H1 (cell line): ENCODE results near the gene SNORC. TPM values are rescaled to one million over a fixed set of nuclear protein-coding genes. Genes with fewer than 3 reads are reported as not detected.

Experiments
- CTCF ChIA-PET: fragments of 300-600 bp; sonication (Branson Sonifier 250); formaldehyde crosslinking; loops from one replicate; lab custom pipeline; 2021; ENCODE audit not compliant: partially characterized antibody; lab: Charles Lee
- POLR2A ChIA-PET: fragments of 300-600 bp; sonication (Branson Sonifier 250); formaldehyde crosslinking; loops from one replicate; lab custom pipeline; 2021; ENCODE audit warnings: inconsistent platforms; ENCODE audit not compliant: partially characterized antibody; lab: Charles Lee
- DNase-seq, 2 experiments: peaks; one replicate each; pipeline versions ENCODE4 v3.0.0 to v3.0.0-alpha.2; 2010 to 2022; ENCODE audit warnings: low spot score in 2 of 2, low read depth in 1 of 2, mixed read lengths in 1 of 2
- FAIRE-seq: peaks from 2 replicates; lab custom pipeline; 2011; peaks lifted over from hg19 to GRCh38; lab: Jason Lieb, UNC
- H2AFZ ChIP-seq: 2 replicates; pipeline ENCODE4 v1.8.1; 2012; ENCODE audit warnings: low read length, inconsistent platforms
- H2AK5ac ChIP-seq: 2 replicates; pipeline ENCODE4 v1.6.1; 2013; ENCODE audit warnings: low read depth, low read length
- H2BK120ac ChIP-seq: replicated peaks from 2 replicates; pipeline ENCODE3; 2013; ENCODE audit warnings: low read depth, low read length, inconsistent platforms
- H2BK12ac ChIP-seq: 2 replicates; pipeline ENCODE4 v1.6.1; 2013; ENCODE audit warnings: low read depth, low read length
- H2BK15ac ChIP-seq: 2 replicates; pipeline ENCODE4 v1.6.1; 2013; ENCODE audit warnings: low read length
- H2BK20ac ChIP-seq: 2 replicates; pipeline ENCODE4 v1.6.1; 2013; ENCODE audit warnings: low read length
- H2BK5ac ChIP-seq: 2 replicates; pipeline ENCODE4 v1.6.1; 2013; ENCODE audit warnings: low read depth, low read length
- H3K14ac ChIP-seq: 2 replicates; pipeline ENCODE4 v1.6.1; 2013; ENCODE audit warnings: inconsistent platforms; ENCODE audit not compliant: insufficient read length
- H3K18ac ChIP-seq: 2 replicates; pipeline ENCODE4 v1.6.1; 2013; ENCODE audit warnings: low read length; ENCODE audit errors: extremely low read depth
- H3K23ac ChIP-seq: 2 replicates; pipeline ENCODE4 v1.6.1; 2013; ENCODE audit warnings: inconsistent platforms; ENCODE audit not compliant: insufficient read length
- H3K23me2 ChIP-seq: 2 replicates; pipeline ENCODE4 v1.6.1; 2013; ENCODE audit warnings: low read depth, low read length
- H3K27ac ChIP-seq: 2 replicates; pipeline ENCODE4 v1.6.1; 2011; ENCODE audit warnings: low read depth, low read length, inconsistent platforms
- H3K27me3 ChIP-seq, 4 experiments: replicated peaks in 1 of 4; 1 replicate in 1 of 4; 2 replicates in 3 of 4; pipeline versions ENCODE4 v1.6.1 to v1.8.1; 2011 to 2013; ENCODE audit warnings: low read length in 3 of 4, mild to moderate bottlenecking in 3 of 4, inconsistent platforms in 2 of 4, mixed read lengths in 2 of 4, moderate library complexity in 1 of 4; ENCODE audit not compliant: control insufficient read depth in 3 of 4, insufficient read depth in 3 of 4; ENCODE audit errors: extremely low read depth in 1 of 4
- H3K36me3 ChIP-seq, 4 experiments: 2 replicates each; pipeline versions ENCODE4 v1.6.1 to v1.8.1; 2011 to 2013; ENCODE audit warnings: mild to moderate bottlenecking in 4 of 4, low read length in 3 of 4, moderate library complexity in 2 of 4, control low read depth in 1 of 4, inconsistent platforms in 1 of 4; ENCODE audit not compliant: insufficient read depth in 4 of 4, control insufficient read depth in 2 of 4
- H3K4ac ChIP-seq: replicated peaks from 2 replicates; pipeline ENCODE3; 2013; ENCODE audit warnings: low read length, low read depth, mixed read lengths, inconsistent platforms; ENCODE audit not compliant: insufficient read length
- H3K4me1 ChIP-seq, 4 experiments: replicated peaks in 1 of 4; 1 replicate in 1 of 4; 2 replicates in 3 of 4; pipeline versions ENCODE4 v1.6.1 to v1.8.1; 2011 to 2013; ENCODE audit warnings: low read length in 3 of 4, inconsistent platforms in 2 of 4, mixed read lengths in 1 of 4; ENCODE audit not compliant: insufficient read depth in 4 of 4, control insufficient read depth in 3 of 4
- H3K4me2 ChIP-seq, 2 experiments: 2 replicates each; pipeline versions ENCODE4 v1.6.1 to v1.8.1; 2011 to 2013; ENCODE audit warnings: low read depth in 2 of 2, low read length in 2 of 2, control low read depth in 1 of 2, inconsistent platforms in 1 of 2, mild to moderate bottlenecking in 1 of 2; ENCODE audit not compliant: insufficient read depth in 1 of 2
- H3K4me3 ChIP-seq, 4 experiments: fragments of 200-600, 300-600 bp in 1 of 4; sonication (generic), shearing (Covaris generic), sonication (Bioruptor Twin) in 1 of 4; 2 replicates each; pipeline versions ENCODE4 v1.5.1 to v1.8.1; 2011 to 2016; ENCODE audit warnings: low read length in 4 of 4, low read depth in 3 of 4, control low read depth in 2 of 4, inconsistent platforms in 2 of 4, mild to moderate bottlenecking in 2 of 4, mixed read lengths in 1 of 4, moderate library complexity in 1 of 4; ENCODE audit not compliant: insufficient read depth in 2 of 4; ENCODE audit errors: extremely low read depth in 1 of 4
- H3K56ac ChIP-seq: replicated peaks from 2 replicates; pipeline ENCODE3; 2013; ENCODE audit warnings: low read depth, mild to moderate bottlenecking, mixed read lengths, low read length, inconsistent platforms; ENCODE audit not compliant: insufficient read length
- H3K79me1 ChIP-seq: 2 replicates; pipeline ENCODE4 v1.6.1; 2013; ENCODE audit warnings: low read depth, low read length, control low read depth
- H3K79me2 ChIP-seq, 2 experiments: 2 replicates each; pipeline versions ENCODE4 v1.6.1 to v1.8.1; 2012 to 2013; ENCODE audit warnings: low read length in 2 of 2, mild to moderate bottlenecking in 2 of 2, inconsistent platforms in 1 of 2; ENCODE audit not compliant: insufficient read depth in 2 of 2, control insufficient read depth in 1 of 2
- H3K9ac ChIP-seq, 4 experiments: replicated peaks in 1 of 4; 1 replicate in 1 of 4; 2 replicates in 3 of 4; pipeline versions ENCODE4 v1.6.1 to v1.8.1; 2011 to 2013; ENCODE audit warnings: low read depth in 3 of 4, low read length in 3 of 4, control low read depth in 2 of 4, mild to moderate bottlenecking in 2 of 4, moderate library complexity in 2 of 4, inconsistent platforms in 1 of 4; ENCODE audit errors: extremely low read depth in 1 of 4
- H3K9me3 ChIP-seq, 2 experiments: 2 replicates each; pipeline versions ENCODE4 v1.6.1 to v1.8.1; 2012 to 2013; ENCODE audit warnings: mild to moderate bottlenecking in 2 of 2, moderate library complexity in 2 of 2, control low read depth in 1 of 2, inconsistent platforms in 1 of 2, low read depth in 1 of 2, low read length in 1 of 2, mixed read lengths in 1 of 2; ENCODE audit not compliant: insufficient read depth in 2 of 2
- H4K20me1 ChIP-seq, 2 experiments: replicated peaks in 1 of 2; 2 replicates each; pipeline versions ENCODE3 to v1.8.1; 2011 to 2013; ENCODE audit warnings: inconsistent platforms in 2 of 2, low read length in 2 of 2, mild to moderate bottlenecking in 1 of 2; ENCODE audit not compliant: insufficient read depth in 2 of 2, control insufficient read depth in 1 of 2
- H4K5ac ChIP-seq: 2 replicates; pipeline ENCODE4 v1.6.1; 2013; ENCODE audit warnings: low read length, low read depth, mixed read lengths, inconsistent platforms; ENCODE audit not compliant: insufficient read length
- H4K8ac ChIP-seq: 2 replicates; pipeline ENCODE4 v1.8.0; 2013; ENCODE audit warnings: mild to moderate bottlenecking, moderate library complexity, low read length, inconsistent platforms; ENCODE audit not compliant: insufficient read depth; ENCODE audit errors: extremely low read depth
- H4K91ac ChIP-seq: replicated peaks from 2 replicates; pipeline ENCODE3; 2013; ENCODE audit warnings: low read length, mixed read lengths, inconsistent platforms; ENCODE audit not compliant: insufficient read length
- ASH2L ChIP-seq: fragments of 200-600, 300-600 bp; sonication (generic); IDR thresholded peaks from one replicate; pipeline ENCODE4 v1.7.1; 2017; ENCODE audit warnings: low read length
- CHD1 ChIP-seq: IDR thresholded peaks from 2 replicates; pipeline ENCODE4 v1.6.1; 2012; ENCODE audit warnings: low read depth, low read length, improper control_type of control experiment
- GTF2F1 ChIP-seq: IDR thresholded peaks from 2 replicates; pipeline ENCODE4 v1.6.1; 2012; ENCODE audit warnings: low read depth, low read length, improper control_type of control experiment, borderline replicate concordance
- KDM1A ChIP-seq: fragments of 200-600, 300-600 bp; sonication (generic); IDR thresholded peaks from 2 replicates; pipeline ENCODE4 v1.7.1; 2016; ENCODE audit warnings: mild to moderate bottlenecking, low read length, borderline replicate concordance
- KDM5A ChIP-seq: fragments of 200-600 bp; IDR thresholded peaks from 2 replicates; pipeline ENCODE4 v1.7.1; 2012; ENCODE audit warnings: mild to moderate bottlenecking, low read length, inconsistent platforms, mixed read lengths
- NRF1 ChIP-seq: IDR thresholded peaks from 2 replicates; pipeline ENCODE4 v1.6.1; 2011; ENCODE audit warnings: mild to moderate bottlenecking, low read depth, low read length, improper control_type of control experiment
- POLR2A ChIP-seq, 2 experiments: IDR thresholded peaks; 1 replicate in 1 of 2; 2 replicates in 1 of 2; pipeline ENCODE4 v1.6.1; 2011; ENCODE audit warnings: low read depth in 2 of 2, low read length in 2 of 2, mild to moderate bottlenecking in 2 of 2; ENCODE audit errors: control extremely low read depth in 1 of 2
- POLR2AphosphoS5 ChIP-seq: IDR thresholded peaks from 2 replicates; pipeline ENCODE4 v1.6.1; 2011; ENCODE audit warnings: low read depth, low read length
- SUZ12 ChIP-seq: fragments of 200-600 bp; sonication (generic); IDR thresholded peaks from 2 replicates; pipeline ENCODE4 v1.6.1; 2012; ENCODE audit warnings: mild to moderate bottlenecking, inconsistent platforms, low read length, moderate library complexity, mixed read lengths
- TAF1 ChIP-seq: IDR thresholded peaks from 2 replicates; pipeline ENCODE4 v1.6.1; 2011; ENCODE audit warnings: mild to moderate bottlenecking, low read depth, low read length
- TEAD4 ChIP-seq: IDR thresholded peaks from 2 replicates; pipeline ENCODE4 v1.6.1; 2012; ENCODE audit warnings: low read depth, low read length, inconsistent platforms, mixed read lengths
- ZNF274 ChIP-seq: IDR thresholded peaks from 2 replicates; pipeline ENCODE4 v1.7.0; 2012; ENCODE audit warnings: low read length, borderline replicate concordance; ENCODE audit errors: extremely low read depth
- WGBS, 2 experiments: shearing (Covaris generic) in 1 of 2; methylation state at CpG; one replicate each; pipeline versions ENCODE4 v1.1.6 to v1.1.7; 2013 to 2015; ENCODE audit warnings: low lambda C conversion rate in 2 of 2, mixed read lengths in 2 of 2, inconsistent platforms in 1 of 2, low coverage in 1 of 2, missing lambda C conversion rate in 1 of 2; ENCODE audit not compliant: insufficient replicate concordance in 2 of 2, insufficient coverage in 1 of 2, insufficient read length in 1 of 2; ENCODE audit errors: extremely low coverage in 1 of 2, missing lambda C conversion rate in 1 of 2; 5-methylcytosine and 5-hydroxymethylcytosine counted together
- long read RNA-seq, 2 experiments: library from RNA in 1 of 2; library from capped mRNA in 1 of 2; stranded (forward); transcript quantifications; one replicate each; pipeline ENCODE4 v2.0.0, GENCODE V29; 2021; ENCODE audit warnings: inconsistent platforms in 1 of 2
- polyA minus RNA-seq, 3 experiments: library from RNA; depleted of rRNA, polyadenylated mRNA; stranded (reverse); fragments of >200 nt; gene quantifications; 1 replicate in 2 of 3; 2 replicates in 1 of 3; pipeline ENCODE4 v1.2.3, GENCODE V29; 2011
- polyA plus RNA-seq, 7 experiments: library from polyadenylated mRNA; depleted of rRNA in 3 of 7; stranded (reverse) in 5 of 7; unstranded in 2 of 7; fragments of >200 nt in 5 of 7; fragments of 200-250 nt in 2 of 7; gene quantifications; 1 replicate in 5 of 7; 2 replicates in 1 of 7; 4 replicates in 1 of 7; pipeline versions ENCODE4 v1.2.1 to v1.2.3, GENCODE V29; 2011 to 2013; ENCODE audit warnings: missing spikeins in 2 of 7, mixed read lengths in 2 of 7
- total RNA-seq: library from RNA; stranded (reverse); fragmentation: NEBNext Ultra II Directional; extraction: Animal tissue kit (Norgen Biotek cat#: 25700); gene quantifications from 2 replicates; pipeline ENCODE4 v1.2.1, GENCODE V29; 2021

SNORC gene
- total RNA-seq (1.6 and 2.1 TPM in 2 replicates), polyA plus RNA-seq (2011; rRNA removed) (1.8 and 2.8 TPM in 2 replicates), polyA minus RNA-seq (2011; rRNA and poly(A)+ RNA removed) (0.13 and 0.24 TPM in 2 replicates)
- polyA plus RNA-seq (2011; cell fraction: cytosol; rRNA removed) = 2.0 TPM
- 7.3 TPM for polyA plus RNA-seq (2011; cell fraction: nucleus; rRNA removed)
- 1.2 to 1.9 TPM (median 1.4 TPM) in 4 replicates for polyA plus RNA-seq (2012, experiment 1 of 2)
- 0.79 TPM for polyA plus RNA-seq (2012, experiment 2 of 2)
- polyA plus RNA-seq (2013, experiment 1 of 2) = 2.3 TPM
- 2.0 TPM for polyA plus RNA-seq (2013, experiment 2 of 2)
- 3.4 TPM for polyA minus RNA-seq (2011; cell fraction: cytosol; rRNA and poly(A)+ RNA removed)
- polyA minus RNA-seq (2011; cell fraction: nucleus; rRNA and poly(A)+ RNA removed) = 3.2 TPM
- long read RNA-seq, experiment 1 = 0 reads
- long read RNA-seq, experiment 2 = 0 reads

GRCh38 chr2:232870018-232870765 is at the start of gene SNORC:
Gene SNORC, plus strand, starts transcription at chr2:232870264. Its CDS starts 78 bp downstream, at chr2:232870342.
- Histone ChIP-seq H2AK5ac (no peak within 1 kb of the TSS), H3K9ac (no peak within 1 kb of the TSS), H3K18ac (no peak within 1 kb of the TSS), H3K4me2 (no peak within 1 kb of the TSS), H2BK5ac (no peak within 1 kb of the TSS), H3K4me1 (no peaks in the 10 kb centered on the region; a peak in 1 of 7 replicates), H4K5ac (no peak within 1 kb of the TSS), H3K23ac (no peak within 1 kb of the TSS), H3K36me3 (no peaks in the 10 kb centered on the region), H3K23me2 (no peaks in the 10 kb centered on the region), H4K20me1 (no peaks in the 10 kb centered on the region), H3K9me3 (no peaks in the 10 kb centered on the region), H2BK120ac (no peak within 1 kb of the TSS), H2BK12ac (no peak within 1 kb of the TSS), H2AFZ (no peak within 1 kb of the TSS), H3K4me3 (no peak within 1 kb of the TSS), H3K56ac (no peak within 1 kb of the TSS), H4K91ac (no peak within 1 kb of the TSS), H3K14ac (no peak within 1 kb of the TSS), H3K79me2 (no peaks in the 10 kb centered on the region), H3K27ac (no peak within 1 kb of the TSS), H3K4ac (no peak within 1 kb of the TSS), H4K8ac (no peak within 1 kb of the TSS), H3K79me1 (no peaks in the 10 kb centered on the region), H2BK15ac (no peak within 1 kb of the TSS), H2BK20ac (no peak within 1 kb of the TSS), H3K27me3 (peaks cover 0 to under 1% (median 0%) of the 10 kb centered on the region in 4 experiments; a peak in 3 of 7 replicates)
- WGBS, 2 experiments = 90% methylated on average over 18 of the region's 21 CpGs; no CpG with 5 or more reads in 1 of the 2 experiments
- CTCF ChIA-PET = interaction anchor here (0.8 to 3.0 kb wide), 10 partner anchors 17 to 624 kb away, joined by 3 to 13 read pairs (median 3); no protein-coding TSS in a partner anchor
- no peak for FAIRE-seq
- peak in 1 of 2 experiments; percentile 43 for DNase-seq
- POLR2A ChIA-PET = interaction anchor here (1.2 to 1.6 kb wide), 2 partner anchors 11 to 17 kb away, joined by 3 read pairs; no protein-coding TSS in a partner anchor
- no peak for TF ChIP-seq SUZ12
- no peak for TF ChIP-seq TEAD4
- no peak for TF ChIP-seq CHD1
- no peak for TF ChIP-seq ASH2L
- TF ChIP-seq POLR2A (IDR thresholded peaks at IDR 0.05; ENCODE audit: control extremely low read depth in 1 of 2, low read depth in 2 of 2, low read length in 2 of 2) = no peak
- TF ChIP-seq KDM1A = no peak
- no peak for TF ChIP-seq KDM5A
- TF ChIP-seq ZNF274 = no peak
- no peak for TF ChIP-seq POLR2AphosphoS5
- TF ChIP-seq TAF1 = no peak
- TF ChIP-seq GTF2F1 = no peak
- no peak for TF ChIP-seq NRF1
